ENCODE results near the gene CREB3L2.
"Not testable (repeated sequence)": the region's sequence is repeated elsewhere in the genome, so short reads cannot be mapped to it uniquely, and the experiment has no call there.

CREB3L2 gene

GRCh38 chr7:137987968-137988367 lies 13.9 kb downstream of the CREB3L2 start:
- no peak for DNase-seq (ENCODE audit: low read depth)

- no peak for DNase-seq (ENCODE audit: low read depth)
Observed at GRCh38 chr7:137987563-137987962, 14.3 kb downstream of the CREB3L2 start.

- DNase-seq (ENCODE audit: low read depth): no peak
Observed at GRCh38 chr7:137987018-137987349, 14.9 kb downstream of the CREB3L2 start.

GRCh38 chr7:137986252-137987017 lies 15.5 kb downstream of the CREB3L2 start:
- DNase-seq (ENCODE audit: low read depth): peak; percentile 89

GRCh38 chr7:137985897-137986251 lies 16.0 kb downstream of the CREB3L2 start:
- no peak for DNase-seq (ENCODE audit: low read depth)

- no peak for DNase-seq (ENCODE audit: low read depth)
Observed at GRCh38 chr7:137985253-137985896, 16.5 kb downstream of the CREB3L2 start.

- no peak for DNase-seq (ENCODE audit: low read depth)
Observed at GRCh38 chr7:137984181-137985041, 17.5 kb downstream of the CREB3L2 start.

GRCh38 chr7:137983323-137984008 lies 18.4 kb downstream of the CREB3L2 start:
- DNase-seq (ENCODE audit: low read depth): no peak

GRCh38 chr7:137982394-137982793 lies 19.5 kb downstream of the CREB3L2 start:
- not testable (repeated sequence) for DNase-seq (ENCODE audit: low read depth)

- DNase-seq (ENCODE audit: low read depth): no peak
Observed at GRCh38 chr7:137981668-137982067, 20.2 kb downstream of the CREB3L2 start.

GRCh38 chr7:137981175-137981574 lies 20.7 kb downstream of the CREB3L2 start:
- no peak for DNase-seq (ENCODE audit: low read depth)

- DNase-seq (ENCODE audit: low read depth): no peak
Observed at GRCh38 chr7:137980308-137980707, 21.6 kb downstream of the CREB3L2 start.

- DNase-seq (ENCODE audit: low read depth): peak; percentile 99
Observed at GRCh38 chr7:137978464-137979237, 23.2 kb downstream of the CREB3L2 start.

GRCh38 chr7:137977173-137977572 lies 24.7 kb downstream of the CREB3L2 start:
- no peak for DNase-seq (ENCODE audit: low read depth)

GRCh38 chr7:137976696-137977095 lies 25.2 kb downstream of the CREB3L2 start:
- no peak for DNase-seq (ENCODE audit: low read depth)

- no peak for DNase-seq (ENCODE audit: low read depth)
Observed at GRCh38 chr7:137976232-137976631, 25.7 kb downstream of the CREB3L2 start.

GRCh38 chr7:137975768-137976167 lies 26.1 kb downstream of the CREB3L2 start:
- DNase-seq (ENCODE audit: low read depth): no peak

- DNase-seq (ENCODE audit: low read depth): no peak
Observed at GRCh38 chr7:137975221-137975620, 26.7 kb downstream of the CREB3L2 start.

- no peak for DNase-seq (ENCODE audit: low read depth)
Observed at GRCh38 chr7:137974766-137975165, 27.1 kb downstream of the CREB3L2 start.

GRCh38 chr7:137970253-137970975 lies 31.5 kb downstream of the CREB3L2 start:
- DNase-seq (ENCODE audit: low read depth): peak; percentile 59

- no peak for DNase-seq (ENCODE audit: low read depth)
Observed at GRCh38 chr7:137969828-137970227, 32.1 kb downstream of the CREB3L2 start.

All from stromal cell of bone marrow (primary cell).